Measurements from ENCODE around the gene SLC35D1.
A peak's percentile ranks its signal among the peaks of the same experiment; 100 is the strongest.

SLC35D1 gene

GRCh38 chr1:67044631-67045270, 9.2 kb downstream of the SLC35D1 start:
- DNase-seq (ENCODE audit: low spot score), result no peak

GRCh38 chr1:67043366-67043765, 10.6 kb downstream of the SLC35D1 start:
- DNase-seq (ENCODE audit: low spot score), result no peak

- DNase-seq (ENCODE audit: low spot score), result no peak
These were observed 12.0 kb downstream of the SLC35D1 start for GRCh38 chr1:67041841-67042503.

- no peak for DNase-seq (ENCODE audit: low spot score)
These were observed 13.5 kb downstream of the SLC35D1 start for GRCh38 chr1:67040405-67040804.

GRCh38 chr1:67031859-67032247, 22.1 kb downstream of the SLC35D1 start:
- no peak for DNase-seq (ENCODE audit: low spot score)

GRCh38 chr1:67031121-67031858, 22.7 kb downstream of the SLC35D1 start:
- no peak for DNase-seq (ENCODE audit: low spot score)

GRCh38 chr1:67029472-67029871, 24.5 kb downstream of the SLC35D1 start:
- DNase-seq (ENCODE audit: low spot score), result no peak

- no peak for DNase-seq (ENCODE audit: low spot score)
These were observed 33.2 kb downstream of the SLC35D1 start for GRCh38 chr1:67020765-67021164.

GRCh38 chr1:67020304-67020703, 33.6 kb downstream of the SLC35D1 start:
- DNase-seq (ENCODE audit: low spot score), result no peak

- DNase-seq (ENCODE audit: low spot score), result peak; percentile 21
These were observed 34.3 kb downstream of the SLC35D1 start for GRCh38 chr1:67019600-67020136.

- DNase-seq (ENCODE audit: low spot score), result no peak
These were observed 34.8 kb downstream of the SLC35D1 start for GRCh38 chr1:67019121-67019520.

GRCh38 chr1:67018574-67018973, 35.4 kb downstream of the SLC35D1 start:
- DNase-seq (ENCODE audit: low spot score), result no peak

GRCh38 chr1:67013573-67013972, 40.4 kb downstream of the SLC35D1 start:
- no peak for DNase-seq (ENCODE audit: low spot score)

- no peak for DNase-seq (ENCODE audit: low spot score)
These were observed 44.2 kb downstream of the SLC35D1 start for GRCh38 chr1:67009792-67010191.

- DNase-seq (ENCODE audit: low spot score), result no peak
These were observed 48.9 kb downstream of the SLC35D1 start for GRCh38 chr1:67005068-67005467.

- DNase-seq (ENCODE audit: low spot score), result no peak
These were observed 49.8 kb downstream of the SLC35D1 start for GRCh38 chr1:67004176-67004575.

- no peak for DNase-seq (ENCODE audit: low spot score)
These were observed 52.1 kb downstream of the SLC35D1 start for GRCh38 chr1:67001682-67002425.

- DNase-seq (ENCODE audit: low spot score), result no peak
These were observed 54.1 kb downstream of the SLC35D1 start for GRCh38 chr1:66999640-67000400.

- no peak for DNase-seq (ENCODE audit: low spot score)
These were observed 55.0 kb downstream of the SLC35D1 start for GRCh38 chr1:66998972-66999371.

GRCh38 chr1:66996018-66996682, 57.8 kb downstream of the SLC35D1 start:
- DNase-seq (ENCODE audit: low spot score), result peak; percentile 49

- DNase-seq (ENCODE audit: low spot score), result no peak
These were observed 60.9 kb downstream of the SLC35D1 start for GRCh38 chr1:66993076-66993475.

Data from cerebellar cortex (tissue), 1 donor.